HL-60 (cell line): ENCODE data around the gene WDR38.
"Not testable (repeated sequence)": the region's sequence is repeated elsewhere in the genome, so short reads cannot be mapped to it uniquely, and the experiment has no call there.

Experiments
- DNase-seq, 2 experiments: peaks; one replicate each; pipeline ENCODE4 v3.0.0-alpha.2; 2010 to 2020; ENCODE audit warnings: low read depth in 1 of 2, low spot score in 1 of 2
- H3K27ac ChIP-seq: fragments of 250-450 bp; sonication (Bioruptor Pico); replicated peaks from 2 replicates; pipeline ENCODE4 v1.5.1; 2020; ENCODE audit warnings: mild to moderate bottlenecking, moderate library complexity
- H3K27me3 ChIP-seq: fragments of 250-450 bp; sonication (Bioruptor Pico); 2 replicates; pipeline ENCODE4 v1.5.1; 2021; ENCODE audit warnings: mild to moderate bottlenecking, moderate library complexity; ENCODE audit not compliant: insufficient read depth, poor library complexity, severe bottlenecking
- H3K4me3 ChIP-seq: replicated peaks from 2 replicates; pipeline ENCODE4 v1.5.1; 2011; ENCODE audit warnings: mild to moderate bottlenecking, control low read depth, low read length; ENCODE audit not compliant: insufficient read depth
- CTCF ChIP-seq: IDR thresholded peaks from one replicate; pipeline ENCODE4 v1.5.1; 2011; ENCODE audit warnings: low read length, control low read depth, inconsistent platforms; ENCODE audit not compliant: insufficient read depth
- GABPA ChIP-seq: IDR thresholded peaks from 2 replicates; pipeline ENCODE4 v1.6.1; 2012; ENCODE audit warnings: low read depth
- POLR2AphosphoS5 ChIP-seq: IDR thresholded peaks from 2 replicates; pipeline ENCODE4 v1.6.1; 2012; ENCODE audit warnings: low read depth
- REST ChIP-seq: IDR thresholded peaks from 2 replicates; pipeline ENCODE4 v1.6.1; 2012; ENCODE audit warnings: low read depth; ENCODE audit not compliant: insufficient replicate concordance
- SPI1 ChIP-seq: IDR thresholded peaks from 2 replicates; pipeline ENCODE4 v1.6.1; 2012; ENCODE audit warnings: low read depth, mild to moderate bottlenecking, borderline replicate concordance

WDR38 gene

GRCh38 chr9:124844291-124844690 lies 9.0 kb upstream of the WDR38 start:
- no peak for DNase-seq
- H3K27me3 ChIP-seq = no peaks in the 10 kb centered on the region
- no peak overlapping the region for H3K4me3 ChIP-seq
- H3K27ac ChIP-seq = no peak overlapping the region
- TF ChIP-seq SPI1 (no peak), GABPA (no peak), POLR2AphosphoS5 (no peak), REST (no peak), CTCF (no peak)

GRCh38 chr9:124846467-124846866 lies 6.8 kb upstream of the WDR38 start:
- DNase-seq, H3K27ac ChIP-seq, H3K4me3 ChIP-seq, H3K27me3 ChIP-seq: not testable (repeated sequence)

GRCh38 chr9:124846969-124847368 lies 6.3 kb upstream of the WDR38 start:
- no peak overlapping the region for H3K4me3 ChIP-seq
- DNase-seq = no peak
- no peak for TF ChIP-seq REST
- no peak for TF ChIP-seq GABPA
- no peak for TF ChIP-seq CTCF
- no peak for TF ChIP-seq SPI1
- no peak for TF ChIP-seq POLR2AphosphoS5
- H3K27ac ChIP-seq = no peak overlapping the region
- H3K27me3 ChIP-seq = no peaks in the 10 kb centered on the region

GRCh38 chr9:124849801-124850200 lies 3.5 kb upstream of the WDR38 start:
- no peak for TF ChIP-seq SPI1
- TF ChIP-seq REST = no peak
- TF ChIP-seq CTCF = no peak
- TF ChIP-seq GABPA = no peak
- no peak for TF ChIP-seq POLR2AphosphoS5
- no peak overlapping the region for H3K27ac ChIP-seq
- no peaks in the 10 kb centered on the region for H3K27me3 ChIP-seq
- DNase-seq = no peak
- no peak overlapping the region for H3K4me3 ChIP-seq
